NCI-H226 (cell line): ENCODE measurements around the gene MIER2.
"Not testable (repeated sequence)": the region's sequence is repeated elsewhere in the genome, so short reads cannot be mapped to it uniquely, and the experiment has no call there.

ENCODE experiments used
- DNase-seq: peaks from one replicate; pipeline ENCODE4 v3.0.0-alpha.2; 2015

MIER2 gene

GRCh38 chr19:355536-355935 is 10.9 kb upstream of the MIER2 start:
- not testable (repeated sequence) for DNase-seq

DNA sequence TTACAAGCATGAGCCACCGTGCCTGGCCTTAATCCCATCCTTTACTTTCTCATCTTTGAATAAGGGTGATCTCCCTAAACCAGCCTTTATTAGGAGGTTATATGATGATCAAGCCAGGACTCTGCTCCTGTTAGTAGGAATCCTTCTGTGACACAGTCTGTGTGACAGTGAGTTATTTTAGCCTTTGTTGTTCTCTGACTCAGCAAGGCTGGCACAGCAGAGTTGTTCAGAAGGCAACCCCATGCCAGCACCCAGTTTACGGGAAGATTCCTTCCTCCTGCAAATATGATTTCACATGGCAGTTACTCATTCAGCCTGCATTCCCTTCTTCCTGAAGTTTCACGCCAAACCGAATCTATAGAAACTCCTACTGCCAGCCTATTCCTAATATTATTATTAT is 10.5 kb upstream of the MIER2 start:
- no peak for DNase-seq

GRCh38 chr19:351976-352625 is 7.5 kb upstream of the MIER2 start:
- no peak for DNase-seq

GRCh38 chr19:347946-348861 is 3.6 kb upstream of the MIER2 start:
- peak; percentile 33 for DNase-seq

DNA sequence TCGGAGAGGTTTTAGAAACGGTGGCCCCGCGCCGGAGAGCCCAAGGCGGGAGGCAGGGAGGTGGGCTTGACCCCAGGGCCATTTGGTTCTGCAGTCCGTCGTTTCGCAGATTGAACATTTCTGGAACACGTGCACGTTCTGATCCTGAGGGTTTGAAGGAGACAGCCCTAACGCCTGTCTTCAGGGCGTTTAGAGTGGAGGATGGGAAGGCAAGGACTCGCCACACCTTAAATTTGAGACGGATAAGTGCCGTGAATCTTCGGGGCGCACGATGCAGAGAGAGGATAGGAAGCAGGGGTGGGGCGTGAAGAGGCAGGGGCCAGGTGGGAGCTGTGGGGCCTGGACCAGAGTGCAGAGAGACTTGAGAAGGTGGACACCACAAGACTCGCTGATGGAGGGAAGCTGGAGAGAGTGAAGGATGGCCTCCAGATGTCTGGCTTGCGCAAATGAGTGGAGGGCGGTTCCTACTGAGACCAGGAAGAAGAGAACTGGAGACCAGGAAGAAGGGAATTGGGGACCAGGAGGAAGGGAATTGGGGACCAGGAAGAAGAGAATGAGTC is 804 bp upstream of the MIER2 start:
- DNase-seq: no peak

- no peak for DNase-seq
Measured at GRCh38 chr19:343941-344624, 513 bp downstream of the MIER2 start.

DNA sequence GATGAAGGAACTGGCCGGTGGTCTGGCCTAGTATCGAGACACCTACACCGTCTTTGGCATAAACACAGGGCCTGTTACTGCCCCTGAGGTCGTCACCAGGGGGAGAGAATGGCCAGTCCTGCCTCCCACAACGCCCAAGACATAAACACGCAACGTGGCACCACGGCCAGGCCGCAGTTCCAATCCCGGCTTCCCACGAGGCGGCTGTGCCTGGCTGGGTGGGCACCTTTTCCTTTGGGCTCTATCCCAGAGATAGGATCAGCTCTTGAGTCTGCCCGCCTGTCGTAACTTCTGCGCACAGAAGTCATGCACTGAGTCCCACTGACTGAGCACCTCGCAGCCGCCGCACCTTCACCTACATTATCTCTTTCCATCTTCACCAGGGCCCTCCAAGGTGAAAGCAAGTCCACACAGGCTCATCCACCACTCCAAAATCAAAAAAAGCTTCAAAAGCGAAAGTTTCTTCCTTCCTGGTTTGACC is 1.1 kb downstream of the MIER2 start:
- no peak for DNase-seq

- DNase-seq: peak; percentile 46
Measured at GRCh38 chr19:342801-343421, 1.7 kb downstream of the MIER2 start.

GRCh38 chr19:342128-342455 is 2.5 kb downstream of the MIER2 start:
- DNase-seq: no peak

- DNase-seq: no peak
Measured at GRCh38 chr19:341386-342127, 3.0 kb downstream of the MIER2 start.

GRCh38 chr19:340620-341385 is 3.8 kb downstream of the MIER2 start:
- no peak for DNase-seq

- DNase-seq: no peak
Measured at GRCh38 chr19:339262-339887, 5.2 kb downstream of the MIER2 start.

DNA sequence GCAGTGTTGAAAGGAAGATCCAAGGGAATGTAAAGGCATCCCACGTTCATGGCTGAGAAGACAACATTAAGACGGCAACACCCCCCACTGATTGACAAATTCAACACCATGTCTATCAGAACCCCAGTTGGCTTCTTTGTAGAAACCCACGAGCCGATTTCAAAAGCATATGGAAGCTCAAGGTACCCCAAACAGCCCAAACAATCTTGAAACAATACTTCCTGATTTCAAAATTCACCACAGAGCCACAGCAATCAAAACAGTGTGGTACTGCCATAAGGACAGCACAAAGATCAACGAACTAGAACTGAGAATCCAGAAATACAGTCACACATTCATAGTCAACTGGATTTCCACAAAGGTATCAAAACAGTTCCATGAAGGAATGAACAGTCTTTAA is 6.2 kb downstream of the MIER2 start:
- no peak for DNase-seq

GRCh38 chr19:336067-336614 is 8.5 kb downstream of the MIER2 start:
- DNase-seq: no peak

- DNase-seq: no peak
Measured at GRCh38 chr19:335486-336066, 9.0 kb downstream of the MIER2 start.

DNA sequence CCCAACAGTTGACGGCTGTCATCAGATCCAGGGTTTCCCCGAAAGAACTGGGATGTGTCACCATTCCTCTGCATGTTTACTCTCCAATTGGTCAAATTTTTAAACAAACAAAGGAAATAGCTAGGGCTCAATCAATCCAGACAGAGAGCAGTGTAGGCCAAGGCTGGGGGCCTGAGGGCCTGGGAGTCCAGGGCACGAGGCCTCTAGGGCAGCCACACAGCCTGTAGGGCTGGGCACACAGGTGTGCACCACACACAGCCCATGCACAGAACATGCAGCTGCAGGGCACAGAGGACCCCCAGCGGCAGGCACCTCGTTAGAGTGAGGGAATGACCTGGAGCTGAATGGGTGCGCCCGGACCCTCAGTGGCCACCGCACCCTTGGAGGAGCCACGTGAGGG is 9.5 kb downstream of the MIER2 start:
- no peak for DNase-seq

GRCh38 chr19:334296-335071 is 10.1 kb downstream of the MIER2 start:
- DNase-seq: no peak

- no peak for DNase-seq
Measured at GRCh38 chr19:330503-330902, 14.1 kb downstream of the MIER2 start.

DNA sequence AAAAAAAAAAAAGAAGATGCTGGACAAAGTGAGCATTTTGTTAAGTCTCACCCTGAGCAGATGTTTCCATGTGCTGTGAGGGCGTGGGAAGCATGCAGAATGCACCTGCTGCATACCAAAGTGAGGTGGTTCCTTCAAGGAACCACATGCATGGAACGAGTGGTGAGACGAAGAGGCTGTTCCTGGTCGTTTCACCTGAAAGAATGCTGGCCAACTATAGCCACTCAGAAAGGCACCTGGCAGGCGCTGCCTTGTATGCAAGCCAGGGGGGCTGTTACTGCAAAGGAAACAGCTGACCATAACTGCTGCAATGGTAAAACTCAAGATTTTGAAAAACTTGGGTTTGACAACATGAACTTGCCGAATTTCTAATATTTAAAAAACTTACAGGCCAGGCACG is 14.7 kb downstream of the MIER2 start:
- no peak for DNase-seq
